ENCODE measurements around the gene SCUBE1.

GRCh38 chr22:43225609-43226008, 117.6 kb downstream of the SCUBE1 start:
- TF ChIP-seq POLR2AphosphoS5 (IDR thresholded peaks at IDR 0.05; ENCODE audit: low read depth, low read length): no peak
- no peak for TF ChIP-seq POLR2A (IDR thresholded peaks at IDR 0.05; ENCODE audit: borderline replicate concordance, extremely low read depth, insufficient read depth, insufficient read length)
- no peak for TF ChIP-seq CTCF (IDR thresholded peaks at IDR 0.05 in 2 of 3, conservative IDR thresholded peaks at IDR 0.05 in 1 of 3; ENCODE audit: borderline replicate concordance in 1 of 3, insufficient read depth in 1 of 3, low read depth in 2 of 3, low read length in 2 of 3)
- TF ChIP-seq EZH2phosphoT487 (IDR thresholded peaks at IDR 0.05; ENCODE audit: borderline replicate concordance): no peak
- no peak for TF ChIP-seq ZBTB33 (IDR thresholded peaks at IDR 0.05; ENCODE audit: extremely low read depth, insufficient replicate concordance, low read length)
- TF ChIP-seq RAD21 (IDR thresholded peaks at IDR 0.05; ENCODE audit: low read depth): no peak
- no peak for TF ChIP-seq EZH2 (IDR thresholded peaks at IDR 0.05)
- no peak for TF ChIP-seq JUND (IDR thresholded peaks at IDR 0.05)
- TF ChIP-seq YY1 (IDR thresholded peaks at IDR 0.05; ENCODE audit: extremely low read depth, insufficient replicate concordance, low read depth, low read length): no peak
- TF ChIP-seq MAX (IDR thresholded peaks at IDR 0.05): no peak
- TF ChIP-seq ATF3 (IDR thresholded peaks at IDR 0.05): no peak
- TF ChIP-seq TCF7L2 (IDR thresholded peaks at IDR 0.05; ENCODE audit: borderline replicate concordance, extremely low read depth, insufficient read depth, insufficient read length): no peak
- no peak for TF ChIP-seq ELF1 (IDR thresholded peaks at IDR 0.05; ENCODE audit: borderline replicate concordance, low read depth)

Data from HCT116 (cell line).